BJ (cell line): ENCODE results near the gene KDM8. TPM values are rescaled to one million over a fixed set of nuclear protein-coding genes. Genes with fewer than 3 reads are reported as not detected.

Experiments used
- CTCF ChIA-PET: fragments of 350-600 bp; formaldehyde crosslinking; extraction: SDS; loops from one replicate; lab custom pipeline; 2021; ENCODE audit warnings: antibody characterized with exemption, inconsistent platforms; lab: Yijun Ruan, JAX
- POLR2A ChIA-PET: fragments of 300-600 bp; sonication (Branson Sonifier 250); formaldehyde crosslinking; extraction: SDS; loops from one replicate; lab custom pipeline; 2021; ENCODE audit warnings: antibody characterized with exemption; lab: Charles Lee
- DNase-seq: peaks from one replicate; pipeline ENCODE4 v3.0.0-alpha.2; 2011; ENCODE audit warnings: low read depth
- H3K27me3 ChIP-seq: 2 replicates; pipeline ENCODE4 v1.6.0; 2011; ENCODE audit warnings: low read length; ENCODE audit not compliant: control insufficient read depth, insufficient read depth
- H3K36me3 ChIP-seq: 2 replicates; pipeline ENCODE4 v1.5.1; 2011; ENCODE audit warnings: low read length; ENCODE audit not compliant: control insufficient read depth, insufficient read depth
- H3K4me3 ChIP-seq: 2 replicates; pipeline ENCODE4 v1.5.1; 2011; ENCODE audit warnings: low read depth, mild to moderate bottlenecking, control low read depth, low read length
- polyA plus RNA-seq: library from polyadenylated mRNA; depleted of rRNA; stranded (reverse); fragments of >200 nt; gene quantifications from 2 replicates; pipeline ENCODE4 v1.2.3, GENCODE V29; 2011
- TF ChIP-seq, protein P1 (sequence below): IDR thresholded peaks from 2 replicates; pipeline ENCODE4 v1.5.1; 2011; ENCODE audit warnings: low read depth, mild to moderate bottlenecking, control low read depth, inconsistent platforms, low read length, moderate library complexity; ENCODE audit not compliant: insufficient read depth

KDM8 gene
- polyA plus RNA-seq, 1 experiment: 3.7 TPM

GRCh38 chr16:27253526-27253930 is 50.2 kb downstream of the KDM8 start:
- ChIA-PET POLR2A (interaction anchor here (0.6 kb wide), 1 partner anchor 17 kb away, joined by 4 read pairs; no protein-coding TSS in a partner anchor), CTCF (interaction anchor here (0.5 to 2.3 kb wide), 2 partner anchors 12 to 115 kb away, joined by 3 to 7 read pairs; no protein-coding TSS in a partner anchor)
- no peaks in the 10 kb centered on the region for H3K27me3 ChIP-seq
- TF ChIP-seq, protein P1, sequence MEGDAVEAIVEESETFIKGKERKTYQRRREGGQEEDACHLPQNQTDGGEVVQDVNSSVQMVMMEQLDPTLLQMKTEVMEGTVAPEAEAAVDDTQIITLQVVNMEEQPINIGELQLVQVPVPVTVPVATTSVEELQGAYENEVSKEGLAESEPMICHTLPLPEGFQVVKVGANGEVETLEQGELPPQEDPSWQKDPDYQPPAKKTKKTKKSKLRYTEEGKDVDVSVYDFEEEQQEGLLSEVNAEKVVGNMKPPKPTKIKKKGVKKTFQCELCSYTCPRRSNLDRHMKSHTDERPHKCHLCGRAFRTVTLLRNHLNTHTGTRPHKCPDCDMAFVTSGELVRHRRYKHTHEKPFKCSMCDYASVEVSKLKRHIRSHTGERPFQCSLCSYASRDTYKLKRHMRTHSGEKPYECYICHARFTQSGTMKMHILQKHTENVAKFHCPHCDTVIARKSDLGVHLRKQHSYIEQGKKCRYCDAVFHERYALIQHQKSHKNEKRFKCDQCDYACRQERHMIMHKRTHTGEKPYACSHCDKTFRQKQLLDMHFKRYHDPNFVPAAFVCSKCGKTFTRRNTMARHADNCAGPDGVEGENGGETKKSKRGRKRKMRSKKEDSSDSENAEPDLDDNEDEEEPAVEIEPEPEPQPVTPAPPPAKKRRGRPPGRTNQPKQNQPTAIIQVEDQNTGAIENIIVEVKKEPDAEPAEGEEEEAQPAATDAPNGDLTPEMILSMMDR: no peak
- peak; percentile 50 for DNase-seq
- no peak overlapping the region for H3K4me3 ChIP-seq
- H3K36me3 ChIP-seq: no peaks in the 10 kb centered on the region

DNA sequence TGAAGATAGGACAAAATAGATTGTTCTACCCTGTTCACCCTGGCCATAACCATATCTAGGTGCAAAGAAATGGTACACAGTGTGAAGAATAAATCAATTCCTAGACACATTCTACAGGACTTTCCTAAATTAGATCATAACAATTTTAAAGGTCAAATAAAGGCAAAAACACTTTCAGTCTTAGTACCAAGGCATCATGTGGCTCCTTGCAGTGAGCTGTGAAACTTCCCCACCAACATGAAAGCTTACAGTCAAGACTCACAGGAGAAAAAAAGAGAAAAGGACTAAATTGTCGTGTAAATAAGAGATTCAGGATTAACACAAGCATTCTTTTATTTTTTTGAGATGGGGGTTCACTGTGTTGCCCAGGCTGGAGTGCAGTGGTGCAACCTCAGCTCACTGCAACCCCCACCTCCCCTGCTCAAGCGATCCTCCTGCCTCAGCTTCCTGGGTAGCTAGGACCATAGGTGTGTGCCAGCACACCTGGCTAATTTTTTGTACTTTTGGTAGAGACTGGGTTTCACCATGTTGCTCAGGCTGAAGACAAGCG is 51.0 kb downstream of the KDM8 start:
- ChIA-PET CTCF (interaction anchor here (0.5 to 2.3 kb wide), 3 partner anchors 12 to 121 kb away, joined by 3 to 7 read pairs (median 3); no protein-coding TSS in a partner anchor), POLR2A (no interaction called here)
- Histone ChIP-seq H3K27me3 (no peaks in the 10 kb centered on the region), H3K36me3 (no peaks in the 10 kb centered on the region), H3K4me3 (no peak overlapping the region)
- TF ChIP-seq, protein P1: no peak
- DNase-seq: no peak

- POLR2A ChIA-PET: no interaction called here
- CTCF ChIA-PET: interaction anchor here (0.6 to 1.0 kb wide), 2 partner anchors 59 to 70 kb away, joined by 3 read pairs; no protein-coding TSS in a partner anchor
- DNase-seq: no peak
- Histone ChIP-seq H3K27me3 (no peaks in the 10 kb centered on the region), H3K4me3 (no peak overlapping the region), H3K36me3 (no peaks in the 10 kb centered on the region)
- TF ChIP-seq, protein P1: no peak
These were observed 53.5 kb downstream of the KDM8 start for GRCh38 chr16:27256861-27257260.

DNA sequence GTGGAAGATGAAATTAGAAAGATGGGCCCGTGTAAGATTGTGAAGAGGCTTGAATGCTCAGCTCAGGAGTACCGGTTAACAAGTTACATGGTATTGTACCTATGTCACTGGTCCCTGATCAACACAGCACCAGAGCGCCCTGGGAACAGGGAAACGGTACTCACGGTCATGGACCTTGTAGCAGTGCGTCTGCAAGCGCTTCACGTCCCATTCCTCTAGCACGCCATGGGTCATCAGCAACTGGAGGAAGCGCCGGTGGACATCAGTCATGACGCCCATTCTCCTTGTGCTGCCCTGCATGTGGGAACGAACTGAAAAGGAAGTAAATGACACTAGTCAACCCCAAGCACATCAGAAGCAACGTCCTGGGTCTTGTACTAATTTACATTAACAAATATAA is 53.9 kb downstream of the KDM8 start:
- POLR2A ChIA-PET: no interaction called here
- H3K27me3 ChIP-seq: no peaks in the 10 kb centered on the region

GRCh38 chr16:27258241-27258734 is 55.0 kb downstream of the KDM8 start:
- CTCF ChIA-PET: interaction anchor here (0.7 kb wide), 1 partner anchor 51 kb away, joined by 3 read pairs; no protein-coding TSS in a partner anchor
- peak; percentile 58 for DNase-seq
- POLR2A ChIA-PET: interaction anchor here (0.5 kb wide), 1 partner anchor 24 kb away, joined by 6 read pairs; no protein-coding TSS in a partner anchor
- Histone ChIP-seq H3K27me3 (no peaks in the 10 kb centered on the region), H3K4me3 (no peak overlapping the region), H3K36me3 (no peaks in the 10 kb centered on the region)
- TF ChIP-seq, protein P1: no peak

More for the DNA sequence above, 53.9 kb downstream of the KDM8 start:
- TF ChIP-seq, protein P1: no peak
- CTCF ChIA-PET: interaction anchor here (0.6 to 1.0 kb wide), 2 partner anchors 58 to 69 kb away, joined by 3 read pairs; no protein-coding TSS in a partner anchor
- no peak for DNase-seq
- Histone ChIP-seq H3K4me3 (no peak overlapping the region), H3K36me3 (no peaks in the 10 kb centered on the region)
